Measurements from ENCODE around the gene PEX7. TPM values are rescaled to one million over a fixed set of nuclear protein-coding genes. Genes with fewer than 3 reads are reported as not detected.

PEX7 gene
- total RNA-seq, 2 donors from 2014 or later, result 8.9 to 17.9 TPM

DNA sequence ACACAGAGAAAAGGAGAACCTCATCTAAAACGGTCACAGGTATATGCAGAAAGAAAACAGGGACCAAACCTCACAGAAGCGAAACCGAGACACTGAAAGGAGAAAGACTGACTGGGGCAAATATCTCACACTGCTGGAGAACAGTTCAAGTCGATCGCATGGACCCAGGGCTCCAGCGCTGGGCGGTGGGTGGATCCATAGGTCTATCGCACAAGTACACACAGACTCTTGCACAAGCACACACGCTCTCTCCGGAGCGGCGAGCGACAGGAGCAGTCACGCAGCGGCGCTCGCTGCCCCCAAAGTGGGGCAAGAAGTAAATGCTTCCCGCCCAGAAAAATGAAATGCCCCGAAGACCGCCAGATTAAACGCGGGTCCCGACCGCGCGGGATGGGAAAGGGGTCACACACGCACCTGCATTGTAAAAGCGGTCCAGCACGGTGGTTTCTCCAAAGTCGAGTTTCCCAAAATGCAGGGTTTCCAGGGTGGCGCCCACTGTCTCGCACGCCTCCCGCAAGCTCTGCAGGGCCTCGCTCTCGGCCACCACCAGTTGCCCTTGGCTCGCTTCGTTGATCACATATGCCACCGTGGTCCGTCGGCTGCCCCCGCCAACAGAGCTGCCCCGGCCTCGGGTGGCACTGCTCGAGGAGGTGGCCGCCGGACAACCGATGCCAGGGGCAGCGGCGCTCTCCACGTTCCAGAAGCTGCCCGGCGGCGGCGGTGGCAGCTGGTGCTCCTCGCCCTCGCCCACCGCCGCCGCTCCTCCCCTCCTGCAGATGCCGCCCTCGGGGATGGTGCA lies 30.9 kb upstream of the PEX7 start:
- Histone ChIP-seq H3K27me3 (no peaks in the 10 kb centered on the region), H3K4me3 (peak overlapping the region; percentile 88 to 94), H3K36me3 (replicated peaks in 1 of 2; ENCODE audit: insufficient read depth in 1 of 2, low read depth in 2 of 2) (no peaks in the 10 kb centered on the region), H3K9me3 (no peaks in the 10 kb centered on the region), H3K27ac (peak overlapping the region; percentile 88 to 99 (median 97)), H3K4me1 (peaks cover 35% of the 10 kb centered on the region)
- TF ChIP-seq, protein P1, sequence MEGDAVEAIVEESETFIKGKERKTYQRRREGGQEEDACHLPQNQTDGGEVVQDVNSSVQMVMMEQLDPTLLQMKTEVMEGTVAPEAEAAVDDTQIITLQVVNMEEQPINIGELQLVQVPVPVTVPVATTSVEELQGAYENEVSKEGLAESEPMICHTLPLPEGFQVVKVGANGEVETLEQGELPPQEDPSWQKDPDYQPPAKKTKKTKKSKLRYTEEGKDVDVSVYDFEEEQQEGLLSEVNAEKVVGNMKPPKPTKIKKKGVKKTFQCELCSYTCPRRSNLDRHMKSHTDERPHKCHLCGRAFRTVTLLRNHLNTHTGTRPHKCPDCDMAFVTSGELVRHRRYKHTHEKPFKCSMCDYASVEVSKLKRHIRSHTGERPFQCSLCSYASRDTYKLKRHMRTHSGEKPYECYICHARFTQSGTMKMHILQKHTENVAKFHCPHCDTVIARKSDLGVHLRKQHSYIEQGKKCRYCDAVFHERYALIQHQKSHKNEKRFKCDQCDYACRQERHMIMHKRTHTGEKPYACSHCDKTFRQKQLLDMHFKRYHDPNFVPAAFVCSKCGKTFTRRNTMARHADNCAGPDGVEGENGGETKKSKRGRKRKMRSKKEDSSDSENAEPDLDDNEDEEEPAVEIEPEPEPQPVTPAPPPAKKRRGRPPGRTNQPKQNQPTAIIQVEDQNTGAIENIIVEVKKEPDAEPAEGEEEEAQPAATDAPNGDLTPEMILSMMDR (IDR thresholded peaks at IDR 0.05), result peak in 1 of 7 experiments; percentile 6
- peak; percentile 48 to 93 (median 90) for TF ChIP-seq POLR2A (IDR thresholded peaks at IDR 0.05)
- DNase-seq (peak; percentile 76 to 85 (median 84)), ATAC-seq (peak; percentile 46)
- WGBS, 2 donors, result 0 to 1% methylated on average over 46 to 62 of the region's 62 CpGs
- intact Hi-C loops (cut with DNase I), result loop anchor here (10.0 kb wide), 1 partner anchor 147 kb away; no protein-coding TSS in a partner anchor

DNA sequence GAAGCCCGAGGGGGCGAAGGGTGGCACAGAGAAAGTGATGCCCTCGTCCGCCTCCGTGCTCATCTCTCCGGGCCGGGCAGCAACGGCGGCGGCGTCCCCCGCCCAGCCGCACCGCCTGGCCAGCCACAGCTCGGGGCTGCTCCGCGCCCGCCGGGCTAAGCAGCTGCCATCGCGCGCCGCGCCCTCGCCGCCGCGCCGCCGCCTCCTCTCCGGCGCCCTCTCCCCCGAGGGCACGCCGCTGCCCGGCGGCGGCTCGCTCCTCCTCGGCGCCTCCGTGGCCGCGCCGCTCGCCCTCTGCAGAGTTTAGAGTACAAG lies 30.3 kb upstream of the PEX7 start:
- no peak for TF ChIP-seq POLR2A (IDR thresholded peaks at IDR 0.05)
- TF ChIP-seq, protein P1 (IDR thresholded peaks at IDR 0.05), result no peak
- intact Hi-C loops (cut with DNase I), result loop anchor here (10.0 kb wide), 1 partner anchor 147 kb away; no protein-coding TSS in a partner anchor
- 0% methylated on average over 34 of the region's 46 CpGs; no CpG with 5 or more reads in 1 of the 2 donors for WGBS, 2 donors
- Histone ChIP-seq H3K27me3 (no peaks in the 10 kb centered on the region), H3K4me1 (peaks cover 30% of the 10 kb centered on the region), H3K4me3 (peak overlapping the region; percentile 88 to 94), H3K27ac (peak overlapping the region; percentile 88 to 99 (median 97)), H3K9me3 (no peaks in the 10 kb centered on the region), H3K36me3 (replicated peaks in 1 of 2; ENCODE audit: insufficient read depth in 1 of 2, low read depth in 2 of 2) (no peaks in the 10 kb centered on the region)
- DNase-seq (no peak), ATAC-seq (no peak)

- 0 to 1% methylated on average over 25 to 81 of the region's 89 CpGs for WGBS, 2 donors
- H3K27ac ChIP-seq, result peak within 1 kb of the TSS; percentile 88 to 99 (median 97)
- peaks cover 24% of the 10 kb centered on the region for H3K4me1 ChIP-seq
- H3K36me3 ChIP-seq (replicated peaks in 1 of 2; ENCODE audit: insufficient read depth in 1 of 2, low read depth in 2 of 2), result no peaks in the 10 kb centered on the region
- TF ChIP-seq, protein P1 (IDR thresholded peaks at IDR 0.05), result peak; percentile 58 to 99 (median 81)
- peak; percentile 54 to 86 (median 77) for TF ChIP-seq POLR2A (IDR thresholded peaks at IDR 0.05)
- H3K27me3 ChIP-seq, result no peaks in the 10 kb centered on the region
- intact Hi-C loops (cut with DNase I), result loop anchor here (10.0 kb wide), 1 partner anchor 148 kb away; no protein-coding TSS in a partner anchor
- DNase-seq (peak; percentile 93 to 94 (median 94)), ATAC-seq (peak; percentile 87)
- H3K9me3 ChIP-seq, result no peaks in the 10 kb centered on the region
- H3K4me3 ChIP-seq, result peak within 1 kb of the TSS; percentile 88 to 94
These were observed 29.8 kb upstream of the PEX7 start, which contains the start of gene MAP3K5 for GRCh38 chr6:136792410-136793262. Gene MAP3K5 (minus strand): TSS chr6:136792477. CDS start chr6:136792157, 320 bp downstream.

DNA sequence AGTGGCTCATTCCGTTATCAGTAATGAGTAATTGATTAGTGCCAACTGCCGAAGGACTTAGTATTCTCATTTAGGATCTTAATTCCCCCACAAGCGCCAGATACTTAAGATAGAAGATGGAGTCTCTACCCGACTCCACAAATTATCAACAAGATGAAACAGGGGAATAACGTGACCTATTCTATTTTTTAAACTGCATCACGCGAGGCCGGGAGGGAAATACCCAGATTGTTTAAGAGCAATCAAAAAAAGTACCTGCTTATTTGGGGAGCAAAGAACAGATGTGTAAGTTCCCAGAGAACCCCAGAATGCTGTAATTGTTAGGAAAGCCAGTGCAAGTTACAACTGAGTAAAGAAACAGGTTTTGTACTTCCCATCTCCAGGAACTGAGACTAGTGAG lies 29.0 kb upstream of the PEX7 start:
- H3K36me3 ChIP-seq (replicated peaks in 1 of 2; ENCODE audit: insufficient read depth in 1 of 2, low read depth in 2 of 2), result no peaks in the 10 kb centered on the region
- H3K27me3 ChIP-seq, result no peaks in the 10 kb centered on the region
- TF ChIP-seq POLR2A (IDR thresholded peaks at IDR 0.05), result no peak
- TF ChIP-seq, protein P1 (IDR thresholded peaks at IDR 0.05), result no peak
- DNase-seq, result no peak
- ATAC-seq, result no peak
- intact Hi-C loops (cut with DNase I), result loop anchor here (10.0 kb wide), 1 partner anchor 149 kb away; no protein-coding TSS in a partner anchor
- H3K4me3 ChIP-seq, result peak overlapping the region in 1 of 2 donors; percentile 88
- WGBS, 2 donors, result 6 to 9% methylated on average over 8 of the region's 8 CpGs
- H3K4me1 ChIP-seq, result peaks cover 17% of the 10 kb centered on the region
- H3K27ac ChIP-seq, result peak overlapping the region; percentile 88 to 99 (median 97)
- no peaks in the 10 kb centered on the region for H3K9me3 ChIP-seq
